HG03196 (cell line): ENCODE results near the gene KHDC1L.
A peak's percentile ranks its signal among the peaks of the same experiment; 100 is the strongest.
"Not testable (repeated sequence)": the region's sequence is repeated elsewhere in the genome, so short reads cannot be mapped to it uniquely, and the experiment has no call there.

Source experiments
- ATAC-seq: cut with Tn5 transposase; IDR thresholded peaks from one replicate; pipeline ENCODE4 v1.9.1; 2021; ENCODE audit not compliant: unreplicated experiment

Gene KHDC1L

GRCh38 chr6:73225396-73225795, at the start of gene KHDC1L:
Gene KHDC1L, minus strand, starts transcription at chr6:73225496. Its CDS starts 88 bp downstream, at chr6:73225408.
- ATAC-seq = no peak

GRCh38 chr6:73269296-73269695, 44.0 kb upstream of the KHDC1L start:
- ATAC-seq = not testable (repeated sequence)

- not testable (repeated sequence) for ATAC-seq
These were observed 43.6 kb upstream of the KHDC1L start for GRCh38 chr6:73268896-73269295.

GRCh38 chr6:73264446-73264845, 39.1 kb upstream of the KHDC1L start:
- no peak for ATAC-seq

- ATAC-seq = no peak
These were observed 38.2 kb upstream of the KHDC1L start for GRCh38 chr6:73263570-73263909.

- peak; percentile 89 for ATAC-seq
These were observed 37.6 kb upstream of the KHDC1L start, which contains the start of gene KHDC1 for GRCh38 chr6:73262671-73263569. Gene KHDC1, minus strand, starts transcription at chr6:73263196. Its CDS starts 20,679 bp downstream, at chr6:73242517.

GRCh38 chr6:73258721-73259120, 33.4 kb upstream of the KHDC1L start:
- ATAC-seq = no peak

GRCh38 chr6:73254323-73254722, 29.0 kb upstream of the KHDC1L start:
- ATAC-seq = not testable (repeated sequence)

- no peak for ATAC-seq
These were observed 27.4 kb upstream of the KHDC1L start for GRCh38 chr6:73252703-73253102.

GRCh38 chr6:73250016-73250415, 24.7 kb upstream of the KHDC1L start:
- ATAC-seq = no peak

- ATAC-seq = no peak
These were observed 23.1 kb upstream of the KHDC1L start for GRCh38 chr6:73248192-73248903.

- ATAC-seq = no peak
These were observed 16.7 kb upstream of the KHDC1L start for GRCh38 chr6:73242001-73242400.

GRCh38 chr6:73240730-73241129, 15.4 kb upstream of the KHDC1L start:
- ATAC-seq = no peak

- ATAC-seq = no peak
These were observed 11.0 kb upstream of the KHDC1L start for GRCh38 chr6:73236144-73236750.

GRCh38 chr6:73234733-73235132, 9.4 kb upstream of the KHDC1L start:
- ATAC-seq = no peak

- ATAC-seq = not testable (repeated sequence)
These were observed 8.7 kb upstream of the KHDC1L start for GRCh38 chr6:73233971-73234370.

GRCh38 chr6:73233048-73233447, 7.8 kb upstream of the KHDC1L start:
- no peak for ATAC-seq

- peak; percentile 73 for ATAC-seq
These were observed 6.7 kb upstream of the KHDC1L start for GRCh38 chr6:73231986-73232391.

- ATAC-seq = no peak
These were observed 2.4 kb upstream of the KHDC1L start for GRCh38 chr6:73227606-73228255.

- no peak for ATAC-seq
These were observed 8.4 kb downstream of the KHDC1L start for GRCh38 chr6:73216859-73217258.

- ATAC-seq = no peak
These were observed 16.2 kb downstream of the KHDC1L start for GRCh38 chr6:73209117-73209516.
